Sigmoid colon (tissue), 7 donors: ENCODE data around the gene FARP2. TPM values are rescaled to one million over a fixed set of nuclear protein-coding genes. Genes with fewer than 3 reads are reported as not detected.
A peak's percentile ranks its signal among the peaks of the same experiment; 100 is the strongest.

Experiments used
- DNase-seq: peaks from one replicate; pipeline ENCODE4 v3.0.0-alpha.2; 2019
- H3K27ac ChIP-seq, 4 donors: fragments of 200-600 bp; sonication (generic); one replicate each; pipeline ENCODE4 v1.5.1; 2016 to 2019; ENCODE audit warnings: mild to moderate bottlenecking in 1 of 4
- H3K27me3 ChIP-seq, 3 donors: fragments of 200-600 bp; sonication (generic); one replicate each; pipeline ENCODE4 v1.5.1; 2019; ENCODE audit warnings: mild to moderate bottlenecking in 1 of 3
- H3K36me3 ChIP-seq, 4 donors: fragments of 200-600 bp; sonication (generic); one replicate each; pipeline ENCODE4 v1.5.1; 2016 to 2019
- H3K4me1 ChIP-seq, 4 donors: fragments of 200-600 bp; sonication (generic); one replicate each; pipeline ENCODE4 v1.5.1; 2017 to 2019
- H3K4me3 ChIP-seq, 4 donors: fragments of 200-600 bp; sonication (generic); one replicate each; pipeline ENCODE4 v1.5.1; 2017 to 2019; ENCODE audit warnings: mild to moderate bottlenecking in 2 of 4, moderate library complexity in 1 of 4
- H3K9me3 ChIP-seq, 4 donors: fragments of 200-600 bp in 3 of 4; sonication (generic) in 3 of 4; one replicate each; pipeline versions ENCODE4 v1.5.1 to v1.6.1; 2013 to 2019
- EP300 ChIP-seq, 4 donors: sonication (generic); formaldehyde crosslinking; IDR thresholded peaks; one replicate each; pipeline ENCODE4 v1.6.1; 2017; ENCODE audit warnings: antibody characterized with exemption in 4 of 4
- POLR2A ChIP-seq, 2 donors: fragments of 450-650 bp; IDR thresholded peaks; one replicate each; pipeline ENCODE4 v1.6.1; 2016; ENCODE audit warnings: antibody characterized with exemption in 2 of 2, mild to moderate bottlenecking in 2 of 2, moderate library complexity in 2 of 2
- POLR2AphosphoS5 ChIP-seq, 4 donors: sonication (generic); formaldehyde crosslinking; IDR thresholded peaks; one replicate each; pipeline ENCODE4 v1.6.1; 2017; ENCODE audit warnings: antibody characterized with exemption in 4 of 4
- WGBS, 2 donors: extraction: QIAGEN DNeasy Blood & Tissue Kit; methylation state at CpG; one replicate each; pipeline ENCODE4 v1.1.7; 2013; 5-methylcytosine and 5-hydroxymethylcytosine counted together
- intact Hi-C: fragments of 100-400 bp; cut with DNase I; formaldehyde crosslinking; loops from one replicate; pipeline ENCODE4 v1.15.1; 2023
- polyA plus RNA-seq, 3 donors: library from polyadenylated mRNA; stranded (reverse); fragments of 200-250 nt; gene quantifications; one replicate each; pipeline ENCODE4 v1.2.3, GENCODE V29; 2013
- total RNA-seq, 4 donors: library from RNA; depleted of rRNA; stranded (reverse); fragments of >200 nt; gene quantifications; one replicate each; pipeline ENCODE4 v1.1.0, GENCODE V29; 2016
- TF ChIP-seq, protein P1 (sequence below), 4 experiments: fragments of 450-650 bp in 3 of 4; fragments of 200-600 bp in 1 of 4; IDR thresholded peaks; one replicate each; pipeline ENCODE4 v1.5.1; 2016 to 2019; ENCODE audit warnings: antibody characterized with exemption in 4 of 4, mild to moderate bottlenecking in 3 of 4, moderate library complexity in 2 of 4
- donor health status: healthy with polysubstance abuse.
- donor health status: Bipolar disorder and iron deficiency.
- donor health status: healthy.

FARP2 gene
- total RNA-seq (10 to 100 TPM; 19.3 to 32.6 (median 28.1) TPM), polyA plus RNA-seq (10 to 100 TPM; 24.0 to 41.6 (median 33.0) TPM)

GRCh38 chr2:241355983-241356870, at the start of gene FARP2:
Gene FARP2 (plus strand): TSS chr2:241356285. CDS start chr2:241373108, 16,823 bp downstream.
- peak within 1 kb of the TSS; percentile 65 to 91 (median 74) for H3K4me3 ChIP-seq
- intact Hi-C loops = loop anchor here (1.0 to 10.0 kb wide), 8 partner anchors 41 to 349 kb away; partner anchors contain the start of genes ATG4B, HDLBP, ING5 and PASK
- TF ChIP-seq EP300 (IDR thresholded peaks at IDR 0.05) (no peak), POLR2A (IDR thresholded peaks at IDR 0.05) (no peak), POLR2AphosphoS5 (IDR thresholded peaks at IDR 0.05) (peak; percentile 57 to 86 (median 80))
- DNase-seq = peak; percentile 100
- peak within 1 kb of the TSS; percentile 91 to 98 (median 97) for H3K27ac ChIP-seq
- peaks cover 0 to 29% (median 23%) of the 10 kb centered on the region in 4 donors for H3K4me1 ChIP-seq
- no peaks in the 10 kb centered on the region for H3K9me3 ChIP-seq
- H3K36me3 ChIP-seq = peaks cover 2 to 28% (median 15%) of the 10 kb centered on the region in 4 donors
- 1% methylated on average over 101 of the region's 101 CpGs for WGBS, 2 donors
- H3K27me3 ChIP-seq = no peaks in the 10 kb centered on the region

- DNase-seq = no peak
Measured at GRCh38 chr2:241307055-241307454, 49.0 kb upstream of the FARP2 start.

DNA sequence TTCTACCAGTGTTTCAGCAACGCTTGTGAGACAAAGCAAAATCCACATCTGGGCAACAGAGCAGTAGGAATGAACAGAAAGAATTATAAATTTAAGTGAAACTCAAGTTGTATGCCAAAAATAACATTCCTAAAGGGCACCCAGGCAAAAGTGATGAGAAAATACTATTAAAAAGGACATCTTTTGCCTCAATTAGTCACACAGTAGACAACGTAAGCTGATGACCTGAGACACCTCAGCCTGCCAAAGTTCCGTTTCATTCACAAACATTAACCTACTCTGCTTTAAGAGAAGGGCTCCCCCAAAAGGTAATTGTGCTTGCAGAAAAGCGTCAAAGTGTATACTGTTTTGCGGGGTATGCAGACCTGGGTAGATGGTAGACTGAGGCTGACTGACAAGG, 47.8 kb upstream of the FARP2 start:
- no peak overlapping the region for H3K27ac ChIP-seq

More at GRCh38 chr2:241307055-241307454, 49.0 kb upstream of the FARP2 start:
- TF ChIP-seq POLR2AphosphoS5 (IDR thresholded peaks at IDR 0.05) = no peak
- TF ChIP-seq POLR2A (IDR thresholded peaks at IDR 0.05) = no peak
- no peak for TF ChIP-seq EP300 (IDR thresholded peaks at IDR 0.05)
- TF ChIP-seq, protein P1, sequence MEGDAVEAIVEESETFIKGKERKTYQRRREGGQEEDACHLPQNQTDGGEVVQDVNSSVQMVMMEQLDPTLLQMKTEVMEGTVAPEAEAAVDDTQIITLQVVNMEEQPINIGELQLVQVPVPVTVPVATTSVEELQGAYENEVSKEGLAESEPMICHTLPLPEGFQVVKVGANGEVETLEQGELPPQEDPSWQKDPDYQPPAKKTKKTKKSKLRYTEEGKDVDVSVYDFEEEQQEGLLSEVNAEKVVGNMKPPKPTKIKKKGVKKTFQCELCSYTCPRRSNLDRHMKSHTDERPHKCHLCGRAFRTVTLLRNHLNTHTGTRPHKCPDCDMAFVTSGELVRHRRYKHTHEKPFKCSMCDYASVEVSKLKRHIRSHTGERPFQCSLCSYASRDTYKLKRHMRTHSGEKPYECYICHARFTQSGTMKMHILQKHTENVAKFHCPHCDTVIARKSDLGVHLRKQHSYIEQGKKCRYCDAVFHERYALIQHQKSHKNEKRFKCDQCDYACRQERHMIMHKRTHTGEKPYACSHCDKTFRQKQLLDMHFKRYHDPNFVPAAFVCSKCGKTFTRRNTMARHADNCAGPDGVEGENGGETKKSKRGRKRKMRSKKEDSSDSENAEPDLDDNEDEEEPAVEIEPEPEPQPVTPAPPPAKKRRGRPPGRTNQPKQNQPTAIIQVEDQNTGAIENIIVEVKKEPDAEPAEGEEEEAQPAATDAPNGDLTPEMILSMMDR (IDR thresholded peaks at IDR 0.05) = no peak
- no peaks in the 10 kb centered on the region for H3K27me3 ChIP-seq
- no peak overlapping the region for H3K4me3 ChIP-seq
- WGBS, 2 donors = 86 to 87% methylated on average over 6 of the region's 6 CpGs
- H3K36me3 ChIP-seq = no peaks in the 10 kb centered on the region
- intact Hi-C loops = no loop called here
- H3K9me3 ChIP-seq = no peaks in the 10 kb centered on the region
- peaks cover 0 to 44% (median 27%) of the 10 kb centered on the region in 4 donors for H3K4me1 ChIP-seq
- H3K27ac ChIP-seq = no peak overlapping the region

GRCh38 chr2:241308832-241309500, 47.1 kb upstream of the FARP2 start:
- no peaks in the 10 kb centered on the region for H3K9me3 ChIP-seq
- 90 to 91% methylated on average over 18 of the region's 18 CpGs for whole genome bisulfite sequencing, 2 donors
- H3K27me3 ChIP-seq = no peaks in the 10 kb centered on the region
- H3K36me3 ChIP-seq = no peaks in the 10 kb centered on the region
- no peak overlapping the region for H3K4me3 ChIP-seq
- DNase-seq = no peak
- intact Hi-C loops = no loop called here
- peaks cover 0 to 44% (median 23%) of the 10 kb centered on the region in 4 donors for H3K4me1 ChIP-seq
- no peak overlapping the region for H3K27ac ChIP-seq
- TF ChIP-seq POLR2A (IDR thresholded peaks at IDR 0.05) (no peak), POLR2AphosphoS5 (IDR thresholded peaks at IDR 0.05) (no peak), EP300 (IDR thresholded peaks at IDR 0.05) (no peak)
- TF ChIP-seq, protein P1 (IDR thresholded peaks at IDR 0.05) = no peak

More for the DNA sequence above, 47.8 kb upstream of the FARP2 start:
- WGBS, 2 donors = 85 to 87% methylated on average over 5 of the region's 5 CpGs
- TF ChIP-seq EP300 (IDR thresholded peaks at IDR 0.05) (no peak), POLR2A (IDR thresholded peaks at IDR 0.05) (no peak), POLR2AphosphoS5 (IDR thresholded peaks at IDR 0.05) (no peak)
- TF ChIP-seq, protein P1 (IDR thresholded peaks at IDR 0.05) = no peak
- intact Hi-C loops = no loop called here
- no peaks in the 10 kb centered on the region for H3K27me3 ChIP-seq
- H3K36me3 ChIP-seq = no peaks in the 10 kb centered on the region
- no peak overlapping the region for H3K4me3 ChIP-seq
- no peaks in the 10 kb centered on the region for H3K9me3 ChIP-seq
- no peak for DNase-seq
- H3K4me1 ChIP-seq = peaks cover 0 to 44% (median 22%) of the 10 kb centered on the region in 4 donors
